GM12873 (cell line): ENCODE measurements around the gene ZBTB17.

Experiments
- CTCF ChIP-seq: IDR thresholded peaks from 2 replicates; pipeline ENCODE4 v1.5.1; 2012; ENCODE audit warnings: low read depth, mild to moderate bottlenecking, moderate library complexity, low read length, control low read depth; ENCODE audit not compliant: insufficient read depth; ENCODE audit errors: missing control alignments

The ZBTB17 gene

GRCh38 chr1:16018749-16019643 is 43.1 kb upstream of the ZBTB17 start:
- TF ChIP-seq CTCF = no peak

- TF ChIP-seq CTCF = no peak
Measured at GRCh38 chr1:16018308-16018707, 42.4 kb upstream of the ZBTB17 start.

- TF ChIP-seq CTCF = no peak
Measured at GRCh38 chr1:16017461-16018303, 41.8 kb upstream of the ZBTB17 start, which contains the start of gene HSPB7. Gene HSPB7, minus strand, starts transcription at chr1:16018043. Its CDS starts 80 bp downstream, at chr1:16017963.

GRCh38 chr1:16017076-16017460 is 41.2 kb upstream of the ZBTB17 start:
- no peak for TF ChIP-seq CTCF

- TF ChIP-seq CTCF = no peak
Measured at GRCh38 chr1:16015960-16016901, 40.3 kb upstream of the ZBTB17 start.

GRCh38 chr1:16015491-16015890 is 39.6 kb upstream of the ZBTB17 start:
- no peak for TF ChIP-seq CTCF
